GM08714 (cell line): ENCODE measurements around the gene MFSD2A.
A peak's percentile ranks its signal among the peaks of the same experiment; 100 is the strongest.
"Not testable (repeated sequence)": the region's sequence is repeated elsewhere in the genome, so short reads cannot be mapped to it uniquely, and the experiment has no call there.

Experiments
- H3K4me3 ChIP-seq: fragments of 200-500 bp; sonication (Bioruptor generic); 2 replicates; pipeline ENCODE4 v1.5.1; 2014; ENCODE audit warnings: mild to moderate bottlenecking, low read length, inconsistent platforms
- ZNF274 ChIP-seq: IDR thresholded peaks from 2 replicates; pipeline ENCODE4 v1.6.1; 2012; ENCODE audit warnings: mild to moderate bottlenecking, low read depth, low read length

The MFSD2A gene

DNA sequence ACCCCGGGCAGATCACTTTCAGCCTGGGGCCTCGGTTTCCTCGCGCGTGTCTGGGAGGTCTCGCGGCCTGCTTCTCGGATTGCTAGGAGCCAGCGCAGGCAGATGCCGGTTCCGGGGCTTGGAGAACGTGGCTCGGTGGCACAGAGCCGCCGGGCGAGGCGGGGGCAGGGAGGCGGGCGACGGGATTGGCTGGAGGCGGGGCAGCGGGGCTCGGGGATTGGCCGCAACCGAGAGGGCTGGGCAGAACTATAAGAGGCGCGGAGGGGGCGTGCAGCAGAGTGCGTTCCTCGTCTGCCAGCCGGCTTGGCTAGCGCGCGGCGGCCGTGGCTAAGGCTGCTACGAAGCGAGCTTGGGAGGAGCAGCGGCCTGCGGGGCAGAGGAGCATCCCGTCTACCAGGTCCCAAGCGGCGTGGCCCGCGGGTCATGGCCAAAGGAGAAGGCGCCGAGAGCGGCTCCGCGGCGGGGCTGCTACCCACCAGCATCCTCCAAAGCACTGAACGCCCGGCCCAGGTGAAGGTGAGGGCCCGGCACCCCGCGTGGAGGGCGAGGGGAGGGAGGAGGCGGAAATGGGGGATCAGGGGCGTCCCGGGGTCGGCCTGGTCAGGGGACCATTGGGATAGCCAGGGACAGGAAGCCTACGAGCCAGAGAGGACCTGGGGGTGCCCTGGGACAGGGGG, at the start of gene MFSD2A:
Gene MFSD2A (plus strand): TSS at position 276 of the 677 bp plus-strand sequence. CDS start 148 bp downstream, at position 424.
- TF ChIP-seq ZNF274, result no peak
- H3K4me3 ChIP-seq, result peak within 1 kb of the TSS; percentile 76

DNA sequence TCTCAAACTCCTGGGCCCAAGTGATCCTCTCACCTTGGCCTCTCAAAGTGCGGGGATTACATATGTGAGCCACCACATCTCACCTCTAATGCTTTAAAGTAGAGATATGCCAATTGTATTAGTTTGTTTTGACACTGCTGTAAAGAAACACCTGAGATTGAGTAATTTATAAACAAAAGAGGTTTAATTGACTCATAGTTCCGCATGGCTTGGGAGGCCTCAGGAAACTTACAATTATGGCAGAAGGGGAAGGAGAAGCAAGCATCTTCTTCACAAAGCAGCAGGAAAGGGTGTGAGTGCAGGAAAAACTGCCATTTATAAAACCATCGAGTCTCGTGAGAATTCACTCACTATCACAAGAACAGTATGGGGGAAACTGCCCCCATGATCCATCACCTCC, 49.8 kb upstream of the MFSD2A start:
- H3K4me3 ChIP-seq, result no peak overlapping the region
- TF ChIP-seq ZNF274, result no peak

DNA sequence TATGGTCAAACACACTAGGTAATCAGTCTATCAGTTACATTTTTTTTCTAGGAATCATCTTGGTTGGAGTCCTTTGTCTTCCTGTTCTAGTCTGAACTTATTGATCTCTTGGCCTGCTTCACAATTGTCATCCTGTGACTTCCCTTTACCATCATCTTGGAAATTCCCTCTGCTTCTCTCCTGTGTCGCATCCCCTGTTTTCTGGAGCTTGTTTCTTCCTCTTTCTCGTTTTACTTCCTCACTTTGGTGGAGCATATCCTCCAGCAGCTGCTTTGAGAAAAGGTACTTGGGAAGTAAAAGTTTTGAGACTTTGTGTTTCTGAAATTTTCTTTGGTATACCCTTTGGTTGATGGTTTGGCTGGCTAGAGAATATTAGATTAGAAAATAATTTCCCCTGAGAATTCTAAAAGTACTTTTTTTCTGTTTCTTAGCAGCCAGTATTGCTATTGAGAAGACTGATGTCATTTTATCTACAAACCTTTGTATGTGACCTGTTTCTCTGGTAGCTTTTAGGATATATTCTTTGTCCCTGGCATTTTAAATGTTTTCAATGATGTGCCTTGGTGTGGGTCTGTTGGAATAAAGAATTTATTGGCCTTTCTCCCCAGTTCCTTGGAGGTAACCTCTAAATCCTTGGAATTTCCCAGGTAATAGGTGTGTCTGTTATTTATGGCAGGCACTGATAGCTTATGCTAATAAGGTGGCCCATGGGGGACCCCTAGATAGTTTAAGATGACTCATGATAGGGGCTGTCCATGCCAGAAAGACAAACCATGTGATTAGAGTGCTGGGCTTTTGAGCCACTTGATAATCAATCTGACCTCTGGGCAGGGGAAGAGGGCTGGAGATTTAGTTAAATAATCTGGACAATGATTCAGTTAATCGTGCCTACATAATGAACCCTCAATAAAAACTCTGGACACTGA, 47.2 kb upstream of the MFSD2A start:
- TF ChIP-seq ZNF274, result no peak
- H3K4me3 ChIP-seq, result no peak overlapping the region

DNA sequence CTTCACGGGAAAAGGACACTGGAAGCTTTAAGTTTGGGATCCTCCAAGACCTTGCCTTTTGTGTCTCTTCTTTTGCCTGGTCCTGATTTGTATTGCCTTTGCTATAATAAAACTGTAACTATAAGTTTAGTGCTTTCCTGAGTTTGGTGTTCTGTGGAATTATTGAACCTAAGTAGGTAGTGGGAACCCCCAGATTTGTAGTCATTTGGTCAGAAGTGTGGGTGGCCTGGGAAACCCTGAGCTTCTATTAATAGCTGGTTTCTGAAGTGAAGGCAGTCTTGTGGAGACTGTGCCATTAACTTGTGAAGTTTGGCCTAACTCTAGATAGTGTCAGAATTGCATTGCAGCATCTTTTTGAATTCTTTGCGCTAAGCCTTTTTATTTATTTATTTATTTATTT, 46.4 kb upstream of the MFSD2A start:
- no peak for TF ChIP-seq ZNF274
- no peak overlapping the region for H3K4me3 ChIP-seq

DNA sequence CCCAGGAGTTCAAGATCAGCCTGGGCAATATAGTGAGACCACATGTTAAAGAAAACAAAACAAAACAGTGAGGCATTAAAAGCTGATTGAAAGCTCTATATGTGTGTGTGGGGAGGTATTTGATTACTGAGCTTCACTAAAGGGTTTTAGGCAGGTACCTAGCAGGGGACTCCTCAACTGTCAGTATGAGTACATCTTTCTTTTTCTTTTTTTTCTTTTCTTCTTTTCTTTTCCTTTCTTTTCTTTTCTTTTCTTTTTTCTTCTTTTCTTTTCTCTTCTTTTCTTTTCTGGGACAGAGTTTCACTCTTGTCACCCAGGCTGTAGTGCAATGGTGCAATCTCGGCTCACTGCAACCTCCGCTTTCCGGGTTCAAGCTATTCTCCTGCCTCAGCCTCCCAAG, 44.7 kb upstream of the MFSD2A start:
- no peak for TF ChIP-seq ZNF274
- H3K4me3 ChIP-seq, result no peak overlapping the region

DNA sequence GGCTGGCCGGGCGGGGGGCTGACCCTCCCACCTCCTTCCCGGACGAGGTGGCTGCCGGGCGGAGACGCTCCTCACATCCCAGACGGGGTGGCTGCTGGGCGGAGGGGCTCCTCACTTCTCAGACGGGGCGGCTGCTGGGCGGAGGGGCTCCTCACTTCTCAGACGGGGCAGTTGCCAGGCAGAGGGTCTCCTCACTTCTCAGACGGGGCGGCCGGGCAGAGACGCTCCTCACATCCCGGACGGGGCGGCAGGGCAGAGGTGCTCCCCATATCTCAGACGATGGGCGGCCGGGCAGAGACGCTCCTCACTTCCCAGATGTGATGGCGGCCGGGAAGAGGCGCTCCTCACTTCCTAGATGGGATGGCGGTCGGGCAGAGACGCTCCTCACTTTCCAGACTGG, 41.8 kb upstream of the MFSD2A start:
- H3K4me3 ChIP-seq, result not testable (repeated sequence)

DNA sequence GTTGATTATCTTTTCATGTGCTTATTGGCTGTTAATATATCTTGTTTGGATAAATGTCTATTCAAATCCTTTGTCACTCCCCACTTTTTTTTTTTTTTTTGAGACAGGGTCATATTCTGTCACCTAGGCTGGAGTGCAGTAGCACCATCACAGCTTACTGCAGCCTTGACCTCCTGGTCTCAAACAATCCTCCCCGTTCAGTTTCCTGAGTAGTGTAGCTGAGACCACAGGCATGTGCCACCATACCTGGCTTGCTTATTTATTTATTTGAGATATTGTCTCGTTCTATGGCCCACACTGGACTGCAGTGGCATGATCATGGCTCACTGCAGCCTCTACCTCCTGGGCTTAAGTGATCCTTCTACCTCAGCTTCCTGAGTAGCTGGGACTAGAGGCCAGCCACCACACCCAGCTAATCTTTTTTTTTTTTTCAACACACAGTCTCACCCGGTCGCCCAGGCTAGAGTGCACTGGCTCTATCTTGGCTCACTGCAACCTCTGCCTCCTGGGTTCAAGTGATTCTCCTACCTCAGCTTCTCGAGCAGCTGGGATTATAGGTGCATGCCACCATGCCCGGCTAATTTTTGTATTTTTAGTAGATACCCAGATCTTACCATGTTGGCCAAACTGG, 39.3 kb upstream of the MFSD2A start:
- no peak overlapping the region for H3K4me3 ChIP-seq
- TF ChIP-seq ZNF274, result no peak

DNA sequence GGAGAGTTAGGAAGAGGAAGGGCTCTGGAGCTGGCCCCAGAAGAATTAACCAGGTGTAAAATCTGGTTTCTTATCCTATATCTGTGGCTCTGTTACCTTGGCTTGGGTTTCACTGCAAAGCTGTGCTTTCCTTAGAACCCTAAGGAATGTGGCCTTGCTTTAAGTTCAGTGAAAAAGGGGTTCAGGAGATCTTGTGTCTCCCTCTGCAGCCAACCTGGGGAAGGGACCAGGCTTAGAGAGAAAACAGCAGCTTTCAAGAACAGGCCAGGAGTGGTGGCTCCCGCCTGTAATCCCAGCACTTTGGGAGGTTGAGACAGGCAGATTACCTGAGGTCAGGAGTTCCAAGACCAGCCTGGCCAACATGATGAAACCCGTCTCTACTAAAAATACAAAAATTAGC, 37.1 kb upstream of the MFSD2A start:
- H3K4me3 ChIP-seq, result no peak overlapping the region
- no peak for TF ChIP-seq ZNF274

DNA sequence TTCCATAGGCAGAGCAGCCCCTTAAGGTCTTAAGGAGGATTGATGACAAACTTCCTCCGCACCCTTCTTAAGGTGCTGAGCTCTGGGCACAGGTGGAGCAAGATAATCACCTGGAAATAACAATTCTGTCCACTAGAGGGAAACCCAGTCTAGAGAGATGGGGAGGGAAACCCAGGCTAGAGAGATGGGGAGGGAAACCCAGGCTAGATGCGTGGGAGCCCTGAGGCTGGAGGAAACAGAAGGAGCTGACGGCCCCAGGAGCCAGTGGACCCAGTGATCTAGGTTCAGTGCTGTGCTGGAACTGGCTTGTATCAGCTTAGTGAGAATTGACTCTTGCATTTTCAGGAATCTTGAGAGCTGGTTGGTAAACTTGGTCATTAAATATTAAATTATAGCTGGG, 35.4 kb upstream of the MFSD2A start:
- TF ChIP-seq ZNF274, result no peak
- H3K4me3 ChIP-seq, result no peak overlapping the region

DNA sequence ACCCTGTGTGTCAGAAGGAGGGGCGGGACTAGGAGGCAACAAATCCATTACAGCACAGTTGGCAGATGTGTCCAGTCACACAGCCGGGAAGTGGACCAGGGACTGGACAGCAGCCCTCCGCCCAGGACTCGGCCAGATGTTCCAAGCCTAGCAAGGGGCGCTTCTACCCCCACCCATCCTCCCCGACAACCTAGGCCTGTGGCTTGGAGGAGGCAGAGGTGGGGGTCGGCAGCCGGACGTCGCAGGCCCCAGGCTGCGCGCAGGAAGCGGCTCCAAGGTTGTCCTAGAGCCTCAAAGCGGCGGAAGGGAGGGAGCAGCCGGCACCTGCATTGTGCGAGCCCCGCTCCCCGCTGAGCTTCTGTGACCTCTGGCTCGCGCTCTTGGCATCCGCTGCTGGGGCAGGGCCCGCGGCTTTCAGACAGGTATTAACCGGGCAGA, 32.7 kb upstream of the MFSD2A start:
- H3K4me3 ChIP-seq, result no peak overlapping the region
- no peak for TF ChIP-seq ZNF274

DNA sequence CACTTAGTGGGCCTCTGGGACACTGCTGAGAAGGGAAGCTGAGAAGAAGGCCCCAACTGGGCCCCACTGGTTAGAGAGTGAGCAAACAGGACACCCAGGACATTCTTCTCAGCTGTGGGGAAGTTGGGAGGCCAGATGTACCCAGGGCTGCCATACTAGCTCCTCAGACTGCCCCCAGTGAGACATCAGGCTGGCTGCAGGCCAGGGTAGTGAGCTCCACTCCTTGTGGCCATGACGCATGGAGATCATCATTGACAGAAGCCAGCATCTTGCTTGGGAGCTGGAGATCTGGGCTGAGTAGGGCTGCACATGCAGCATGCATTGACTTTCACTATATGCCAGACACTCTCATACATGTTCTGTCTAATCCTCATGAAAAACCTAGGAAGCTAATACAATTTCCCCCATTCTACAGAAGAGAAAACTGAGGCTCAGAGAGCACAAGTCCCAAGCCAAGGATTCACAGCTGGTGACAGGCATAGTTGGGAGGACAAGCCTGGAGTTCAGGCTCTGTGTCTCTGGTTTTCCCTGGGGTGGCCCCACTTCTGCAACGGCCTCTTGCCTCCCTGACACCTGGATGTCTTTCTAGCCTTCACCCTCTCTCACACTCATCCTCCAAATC, 29.1 kb upstream of the MFSD2A start:
- no peak overlapping the region for H3K4me3 ChIP-seq
- no peak for TF ChIP-seq ZNF274

DNA sequence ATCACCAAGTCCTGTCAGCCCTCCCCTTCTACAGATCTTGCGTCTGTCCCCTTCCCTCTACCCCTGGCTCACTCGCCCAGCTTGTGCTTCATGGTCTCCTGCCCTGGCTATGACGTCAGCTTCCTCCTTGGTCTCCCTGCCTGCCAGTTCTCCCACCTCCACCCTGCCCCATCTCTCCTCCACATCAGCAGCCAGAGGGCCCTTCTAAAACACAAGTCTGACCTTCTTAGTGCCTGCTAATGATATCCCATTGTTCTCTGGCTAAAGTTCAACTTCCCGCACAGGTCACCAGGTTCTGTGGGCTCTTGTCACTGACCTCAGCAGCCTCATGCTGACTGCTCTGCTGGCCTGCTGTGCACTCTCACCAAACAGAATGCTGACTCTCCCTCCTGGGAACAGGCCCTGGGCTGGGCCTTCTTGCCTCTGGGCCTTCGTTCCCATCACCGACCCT, 28.6 kb upstream of the MFSD2A start:
- TF ChIP-seq ZNF274, result no peak
- H3K4me3 ChIP-seq, result no peak overlapping the region

DNA sequence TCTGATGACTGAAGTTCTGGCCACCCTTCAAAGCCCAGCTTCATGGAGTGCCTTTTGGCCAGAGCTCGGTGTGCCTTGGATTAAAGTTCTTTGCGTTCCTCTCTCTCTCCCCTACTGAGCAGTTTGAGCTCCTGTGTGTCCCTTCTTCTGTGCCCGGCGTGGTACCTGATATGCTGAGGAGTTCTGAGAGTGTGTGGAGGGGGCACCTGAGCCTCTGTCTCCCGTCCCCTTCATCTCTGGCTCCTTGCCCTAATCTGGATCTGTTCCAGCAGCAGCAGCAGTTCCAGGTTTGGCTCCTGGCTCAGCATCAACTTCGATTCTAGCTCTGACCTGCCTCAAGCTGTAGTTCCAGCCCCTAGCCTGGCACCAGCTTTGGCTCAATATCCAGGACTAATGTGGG, 28.1 kb upstream of the MFSD2A start:
- no peak for TF ChIP-seq ZNF274
- H3K4me3 ChIP-seq, result no peak overlapping the region

DNA sequence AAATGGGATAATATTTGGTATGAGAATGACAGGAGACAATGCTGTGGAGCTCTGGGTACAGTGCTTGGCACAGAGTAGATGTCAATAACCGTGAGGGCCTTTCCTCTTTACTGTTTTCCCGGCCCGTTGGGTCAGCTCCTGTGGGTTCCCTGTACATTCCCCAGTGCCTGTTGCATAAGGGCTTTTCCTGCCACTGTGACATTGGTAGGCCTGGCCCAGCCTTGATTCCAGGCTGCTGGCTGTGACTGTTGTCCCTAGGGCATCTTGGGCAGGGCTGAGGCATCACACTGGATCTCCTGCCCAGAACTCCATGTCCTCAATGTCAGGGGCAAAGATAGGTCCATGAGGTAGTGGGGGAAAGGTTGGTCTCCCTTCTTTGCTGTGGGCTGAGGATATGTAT, 27.4 kb upstream of the MFSD2A start:
- TF ChIP-seq ZNF274, result no peak

More for the DNA sequence above, 27.4 kb upstream of the MFSD2A start:
- no peak overlapping the region for H3K4me3 ChIP-seq
